ENCODE data around the gene ELL2.

GRCh38 chr5:95880081-95880926 lies 81.3 kb downstream of the ELL2 start:
- no peak for TF ChIP-seq EZH2 (IDR thresholded peaks at IDR 0.05; ENCODE audit: low read length)
- TF ChIP-seq CTCF (optimal IDR thresholded peaks at IDR 0.05 in 1 of 3, IDR thresholded peaks at IDR 0.05 in 1 of 3, conservative IDR thresholded peaks at IDR 0.05 in 1 of 3; ENCODE audit: extremely low read depth in 1 of 3, insufficient read depth in 2 of 3, low read length in 3 of 3), result no peak
